Activated T-cell treated with anti-CD3 and anti-CD28 coated beads for 24 hours (primary cell): Measurements from ENCODE around the gene FAM118B.

Experiments used
- DNase-seq: peaks from one replicate; pipeline ENCODE4 v3.0.0-alpha.2; 2020; ENCODE audit warnings: low read depth

FAM118B gene

DNA sequence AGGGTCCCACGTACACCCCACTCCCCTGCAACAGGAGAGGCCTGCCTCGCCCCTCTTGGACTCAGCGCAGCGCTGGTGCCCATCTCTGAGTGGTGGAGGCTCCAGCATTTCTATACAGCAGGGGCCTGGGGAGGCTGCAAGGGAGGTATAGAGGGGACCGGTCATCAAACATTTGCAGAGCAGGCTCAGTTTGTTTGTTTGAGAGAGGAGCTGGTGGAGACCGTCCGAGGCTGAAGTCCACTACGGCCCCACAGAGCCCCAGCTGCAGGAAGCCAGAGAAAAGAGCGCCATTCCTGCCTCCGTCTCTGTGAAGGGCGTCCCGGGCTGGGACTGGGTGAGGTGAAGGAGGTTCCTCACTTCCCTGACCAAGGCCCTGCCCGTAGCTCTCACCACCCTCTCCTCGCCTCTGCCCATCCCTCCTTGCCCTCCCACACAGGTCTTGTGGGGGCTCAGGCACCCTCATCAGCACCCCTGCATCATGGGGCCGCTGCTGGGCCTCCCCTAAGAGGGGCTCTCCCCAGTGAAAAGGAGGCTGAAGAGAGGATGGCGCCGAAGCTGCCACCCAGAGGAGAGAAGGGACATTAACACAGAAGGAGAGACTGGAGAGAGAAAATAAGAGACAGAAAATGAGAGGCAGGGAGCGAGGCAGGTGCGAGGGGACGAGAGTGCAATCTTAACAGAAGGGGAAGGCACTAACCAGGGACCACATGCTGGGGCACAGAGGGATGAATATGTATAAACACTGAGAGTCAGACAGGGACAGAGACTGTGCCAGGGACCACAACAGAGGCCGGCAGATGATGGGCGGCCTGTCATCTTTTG lies 24.7 kb upstream of the FAM118B start:
- no peak for DNase-seq

DNA sequence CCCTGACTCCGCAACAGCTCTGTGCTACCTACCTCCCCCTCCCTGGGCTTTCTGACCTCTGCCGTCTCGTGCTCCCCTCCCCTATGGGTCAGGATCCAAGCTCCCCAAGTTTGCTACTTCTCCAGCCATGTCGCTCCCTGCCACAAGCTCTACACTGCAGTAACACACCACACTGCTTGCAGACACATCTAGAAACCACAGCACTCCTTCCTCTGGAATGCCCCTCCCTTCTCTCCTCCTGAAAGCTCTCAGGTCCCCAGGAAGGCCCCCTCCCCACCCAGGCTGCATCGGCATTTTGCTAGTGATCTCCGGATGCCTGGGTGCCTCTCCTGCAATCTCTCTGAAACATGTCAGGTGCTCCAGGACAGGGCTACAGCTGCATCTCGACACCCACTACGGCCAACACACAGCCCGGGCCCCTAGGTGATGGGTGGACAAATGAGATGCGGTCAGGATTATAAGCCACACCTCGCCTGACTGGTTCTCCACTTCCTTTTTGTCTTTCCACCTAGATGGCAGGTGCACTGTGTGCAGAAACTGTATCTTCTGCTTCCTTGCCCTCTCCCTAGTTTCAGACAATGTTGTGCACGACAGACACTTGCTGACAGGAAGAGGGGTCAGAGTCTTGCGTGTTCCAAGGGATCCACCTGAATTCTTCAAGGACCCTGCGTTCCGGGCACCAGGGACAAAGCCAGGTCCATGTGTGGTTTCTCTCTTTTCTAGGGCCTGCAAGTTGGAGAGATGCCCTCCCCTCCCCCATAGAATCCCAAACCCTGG lies 23.1 kb upstream of the FAM118B start:
- no peak for DNase-seq

DNA sequence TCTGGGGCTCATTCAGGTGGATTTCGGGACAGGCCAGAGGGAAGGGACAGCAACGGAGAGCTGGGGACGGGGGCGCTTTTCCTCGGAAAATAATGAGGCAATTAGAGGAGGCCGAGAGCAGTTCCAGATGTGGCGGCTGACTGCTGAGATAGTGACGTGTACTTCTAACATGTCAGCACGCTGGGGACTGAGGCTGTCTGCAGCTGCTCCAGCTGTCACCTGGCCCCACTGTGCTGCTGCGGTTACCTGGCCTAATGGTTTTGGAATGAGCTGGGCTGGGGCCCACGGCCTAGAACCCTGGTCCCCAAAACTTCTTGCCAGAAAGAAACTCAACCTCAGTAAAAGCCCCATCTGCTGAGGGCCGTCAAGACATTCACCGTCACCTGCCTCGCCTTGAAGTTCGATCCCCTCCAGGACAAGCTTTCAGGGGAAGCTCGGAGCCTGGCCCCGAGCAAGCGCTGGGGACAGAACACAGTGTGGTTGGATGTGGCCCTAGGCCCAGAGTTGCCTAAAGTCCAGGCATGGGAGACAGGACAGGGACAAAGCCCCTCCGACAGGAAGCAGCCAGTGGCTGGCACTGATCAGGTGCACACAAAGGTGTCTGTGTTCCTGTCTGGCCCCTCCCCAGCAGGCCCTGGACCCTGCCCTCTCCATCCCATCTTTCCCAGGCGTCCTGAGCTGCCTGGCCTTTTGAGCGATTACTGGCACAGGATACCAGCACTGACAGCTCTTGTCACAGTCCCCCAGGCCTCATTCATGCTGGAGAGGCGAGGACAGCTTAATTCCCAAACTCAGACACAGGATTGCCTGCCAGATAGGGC lies 22.3 kb upstream of the FAM118B start:
- DNase-seq: no peak

DNA sequence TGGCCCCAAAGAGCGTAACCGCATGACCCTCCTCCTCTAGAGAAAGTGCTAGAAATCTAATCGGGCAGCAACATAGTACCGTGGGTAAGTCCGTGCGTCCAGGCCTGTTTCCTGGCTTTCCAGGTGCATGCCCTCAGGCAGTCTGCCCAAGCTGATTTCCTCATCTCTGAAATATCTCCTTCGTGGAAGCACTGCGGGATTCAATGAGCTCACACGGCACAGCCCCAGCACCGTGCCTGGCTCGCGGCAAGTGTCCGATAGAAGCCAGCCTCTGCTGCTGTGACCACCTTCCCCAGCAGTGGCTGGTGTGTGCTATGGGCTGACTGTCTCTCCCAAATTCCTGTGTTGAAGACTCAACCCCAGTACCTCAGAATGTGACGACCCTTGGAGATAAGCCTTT lies 20.8 kb upstream of the FAM118B start:
- no peak for DNase-seq

DNA sequence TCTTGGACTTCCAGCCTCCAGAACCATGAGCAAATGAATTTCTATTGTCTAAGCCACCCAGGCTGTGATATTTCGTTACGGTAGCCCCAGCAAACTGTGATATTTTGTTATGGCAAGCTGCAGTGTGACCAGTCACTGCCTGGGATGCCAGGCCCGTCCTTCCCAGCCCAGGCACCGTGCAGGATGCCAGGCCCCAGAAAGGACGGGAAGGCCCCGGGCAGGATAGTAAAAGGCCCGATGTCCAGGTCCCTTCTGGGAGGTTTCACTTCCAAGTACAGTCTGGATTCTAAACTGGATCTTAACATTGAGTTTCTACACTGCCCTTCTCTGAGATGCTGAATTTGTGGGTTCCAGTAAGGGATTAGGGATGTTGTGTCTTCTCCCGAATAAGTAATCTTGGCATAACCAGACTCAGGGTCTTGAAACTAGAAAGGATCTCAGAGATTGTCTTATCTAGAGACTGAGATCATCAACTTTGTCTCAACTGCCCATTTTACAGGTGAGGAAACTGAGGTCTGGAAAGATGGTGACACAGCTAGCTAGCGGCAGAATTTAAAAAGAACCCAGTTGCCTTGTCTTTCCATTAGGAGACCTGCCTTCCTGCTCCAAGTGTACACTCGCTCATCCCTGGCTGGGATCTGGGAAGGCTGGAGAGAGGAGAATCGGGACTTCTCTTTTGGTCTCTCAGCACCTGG lies 20.1 kb upstream of the FAM118B start:
- no peak for DNase-seq

DNA sequence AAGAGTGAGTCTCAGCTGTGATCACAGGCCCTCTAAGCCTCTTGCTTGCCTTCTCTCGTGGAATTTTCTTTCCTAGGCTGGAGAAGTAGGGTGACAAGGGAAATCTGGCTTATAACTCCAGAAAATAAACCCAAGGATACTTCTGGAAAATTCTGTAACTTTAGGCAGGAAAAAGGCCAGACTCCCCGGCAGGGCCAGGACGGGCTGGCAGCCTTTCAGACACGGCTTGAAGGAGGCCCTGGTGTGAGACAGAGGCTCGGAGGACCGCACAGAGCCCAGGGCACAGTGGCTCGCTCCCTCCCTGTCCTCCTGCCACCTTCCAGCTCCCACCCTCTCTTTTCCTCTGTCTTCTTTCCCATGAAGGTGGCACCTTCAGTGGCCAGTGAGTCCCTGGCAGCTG lies 19.2 kb upstream of the FAM118B start:
- DNase-seq: no peak

DNA sequence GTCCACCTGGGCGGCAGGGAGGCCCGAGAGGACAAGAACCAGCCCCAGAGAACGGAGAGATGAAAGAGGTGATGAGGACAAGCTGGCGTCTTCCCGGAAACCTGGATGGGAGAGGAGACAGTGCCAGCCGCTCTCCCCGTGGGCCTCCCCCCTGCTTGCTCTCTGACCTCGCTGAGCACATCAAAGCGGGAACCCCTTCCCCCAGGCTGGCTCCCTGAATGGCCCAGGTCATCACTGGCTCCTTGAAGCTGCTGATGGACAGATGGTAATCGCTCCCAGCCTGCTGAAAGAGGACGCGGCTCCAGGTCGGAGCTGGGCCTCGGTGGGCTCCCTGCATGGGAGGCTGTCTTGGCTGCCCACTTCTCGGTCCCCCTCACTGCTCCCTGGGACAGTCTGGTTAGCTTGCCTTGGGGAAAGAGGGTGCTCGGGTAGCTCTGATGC lies 18.5 kb upstream of the FAM118B start:
- DNase-seq: no peak

DNA sequence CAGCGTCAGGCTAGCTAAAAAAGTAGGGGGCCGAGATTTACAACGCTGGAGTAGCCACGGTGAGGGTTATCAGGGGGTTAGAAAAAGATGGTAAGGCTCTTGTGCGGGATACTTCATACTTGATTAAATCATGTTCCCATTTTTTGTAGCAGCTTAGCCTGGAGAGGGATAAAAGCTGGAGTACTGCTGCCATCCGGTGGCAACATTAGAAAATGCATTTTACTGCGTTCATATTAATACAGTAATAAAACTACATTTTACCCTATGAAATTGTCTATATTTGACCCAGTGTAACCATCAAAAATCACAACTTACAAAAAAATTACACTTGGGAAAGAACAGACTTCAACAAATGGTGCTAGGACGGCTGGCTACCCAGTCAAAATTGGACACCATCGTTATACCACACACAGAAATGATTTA lies 17.4 kb upstream of the FAM118B start:
- peak; percentile 4 for DNase-seq

DNA sequence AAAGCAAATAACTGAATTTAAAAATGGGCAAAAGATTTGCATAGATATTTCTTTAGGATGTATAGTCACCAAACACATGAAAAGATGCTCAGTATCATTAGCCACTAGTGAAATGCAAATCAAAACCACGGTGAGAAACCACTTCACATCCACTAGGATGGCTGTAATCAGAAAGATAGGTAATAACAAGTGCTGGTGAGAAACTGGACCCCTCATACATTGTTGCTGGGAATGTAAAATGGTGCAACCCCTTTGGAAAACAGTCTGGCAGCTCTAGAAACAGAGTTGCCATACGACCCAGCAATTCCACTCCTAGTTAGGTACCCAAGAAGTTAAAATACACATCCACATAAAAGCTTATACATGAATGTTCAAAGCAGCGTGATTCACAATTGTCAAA lies 16.5 kb upstream of the FAM118B start:
- DNase-seq: no peak

DNA sequence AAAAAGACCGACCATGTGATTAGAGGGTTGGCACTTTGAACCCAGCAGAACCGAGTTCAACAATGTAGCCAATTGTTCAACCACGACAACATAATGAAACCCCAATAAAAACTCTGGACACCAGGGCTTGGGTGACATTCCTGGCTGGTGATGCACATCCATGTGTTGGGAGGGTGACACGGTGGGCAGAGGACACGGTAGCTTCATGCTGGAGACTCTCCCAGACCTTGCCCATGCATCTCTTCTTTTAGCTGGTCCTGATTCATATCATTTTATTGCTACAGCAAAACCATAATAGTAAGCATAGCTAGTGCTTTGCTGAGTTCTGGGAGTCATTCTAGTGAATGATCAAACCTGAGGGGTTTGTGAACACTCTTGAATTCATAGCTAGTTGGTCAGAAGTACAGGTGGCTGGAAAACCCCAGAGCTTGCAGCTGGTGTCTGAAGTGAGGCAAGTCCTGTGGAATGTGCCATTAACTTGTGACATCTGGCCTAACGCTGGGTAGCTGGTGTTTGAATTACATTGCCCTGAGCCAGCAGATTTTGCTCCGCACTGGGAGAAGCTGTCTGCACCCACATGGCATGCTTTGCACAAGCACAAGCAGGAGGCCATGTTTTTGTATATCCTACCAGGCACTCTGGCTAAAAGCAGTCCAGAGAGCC lies 14.2 kb upstream of the FAM118B start:
- DNase-seq: no peak

DNA sequence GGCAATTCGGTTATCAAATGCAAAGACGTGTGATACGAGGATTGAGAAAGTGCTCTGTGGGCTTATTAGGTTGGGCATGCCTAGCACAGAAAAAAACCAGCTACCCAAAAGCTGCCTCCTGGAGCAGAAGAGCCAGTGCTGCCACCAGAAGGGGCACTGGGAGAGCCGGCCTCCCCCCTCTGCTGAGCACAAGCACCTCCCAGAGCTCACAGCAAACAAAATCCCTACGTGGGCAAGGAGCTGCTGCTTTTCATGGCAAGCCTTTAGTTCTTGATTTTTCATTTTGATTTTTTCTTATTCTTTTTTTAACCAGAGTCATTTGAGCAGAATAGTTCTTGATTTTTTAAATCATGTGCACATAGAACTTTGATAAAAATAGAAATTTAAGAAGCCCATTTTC lies 12.9 kb upstream of the FAM118B start:
- DNase-seq: no peak

DNA sequence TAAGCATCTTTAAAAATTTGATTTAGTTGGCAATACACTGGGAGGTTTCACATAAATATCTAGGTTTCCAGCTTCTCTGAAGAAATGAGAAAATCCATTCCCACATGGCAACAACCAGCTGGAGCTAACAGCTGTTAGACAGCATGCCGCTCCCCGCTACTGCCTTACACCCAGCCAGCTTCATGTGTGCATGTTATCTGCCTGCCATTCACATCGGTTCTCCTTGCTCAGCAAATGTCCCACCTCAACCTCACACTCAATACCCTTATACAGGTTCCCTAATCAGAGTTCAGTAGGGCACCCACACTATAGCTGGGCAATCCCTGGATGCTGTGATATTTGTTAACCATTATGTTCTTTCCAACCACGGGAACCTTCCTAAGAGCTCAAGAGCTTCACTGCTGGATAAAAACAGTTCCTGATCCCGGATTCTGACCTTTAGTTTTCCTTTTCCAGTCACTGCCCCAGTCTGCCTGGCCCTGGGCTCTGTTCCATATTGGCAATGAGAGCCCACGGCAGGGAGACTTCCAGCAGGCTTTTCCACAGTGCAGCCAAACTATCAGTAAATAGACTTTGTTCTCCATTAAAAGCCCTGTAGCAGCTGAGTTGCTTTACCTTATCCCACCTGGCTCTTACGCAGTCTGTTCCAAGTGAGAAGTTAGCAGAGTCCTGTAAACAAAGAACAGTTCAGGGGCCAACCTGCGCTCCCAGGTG lies 8.8 kb upstream of the FAM118B start:
- DNase-seq: no peak

DNA sequence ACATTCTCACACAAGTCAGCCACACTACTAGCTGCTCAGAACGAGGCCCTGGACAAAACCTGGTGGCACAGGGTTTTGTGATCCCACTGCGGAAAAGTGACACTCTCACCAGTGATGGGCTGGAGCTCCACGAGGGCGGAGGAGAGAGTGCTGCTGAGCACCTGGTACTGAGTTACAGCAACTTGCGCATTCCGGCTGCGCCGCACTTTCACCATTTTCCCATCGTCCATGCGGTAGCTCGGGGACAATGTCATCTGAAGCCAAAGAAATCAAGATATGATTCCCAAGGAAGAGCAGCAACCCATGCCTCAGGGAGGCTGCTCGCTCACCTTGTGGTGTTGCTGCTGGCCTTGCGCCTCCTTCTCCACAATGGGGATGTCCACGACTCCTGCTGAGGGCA lies 6.2 kb upstream of the FAM118B start:
- DNase-seq: no peak

DNA sequence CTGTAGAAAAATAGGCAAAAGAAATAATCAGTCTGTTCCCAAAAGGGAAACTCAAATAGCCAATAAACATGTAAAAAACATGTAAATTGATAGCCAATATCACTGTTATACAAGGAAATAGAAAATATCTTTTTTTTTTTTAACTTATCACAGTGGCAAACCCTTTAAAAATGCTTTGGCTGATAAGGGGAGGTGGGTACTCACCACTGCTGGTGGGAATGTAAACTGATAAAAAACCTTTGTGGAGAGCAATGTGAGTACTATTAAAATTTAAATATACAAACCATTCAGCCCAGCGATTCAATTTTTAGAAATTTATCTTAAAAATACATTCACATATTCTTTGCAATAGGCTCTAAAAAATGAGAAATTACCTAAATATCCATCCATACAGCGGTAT lies 3.7 kb upstream of the FAM118B start:
- DNase-seq: no peak

DNA sequence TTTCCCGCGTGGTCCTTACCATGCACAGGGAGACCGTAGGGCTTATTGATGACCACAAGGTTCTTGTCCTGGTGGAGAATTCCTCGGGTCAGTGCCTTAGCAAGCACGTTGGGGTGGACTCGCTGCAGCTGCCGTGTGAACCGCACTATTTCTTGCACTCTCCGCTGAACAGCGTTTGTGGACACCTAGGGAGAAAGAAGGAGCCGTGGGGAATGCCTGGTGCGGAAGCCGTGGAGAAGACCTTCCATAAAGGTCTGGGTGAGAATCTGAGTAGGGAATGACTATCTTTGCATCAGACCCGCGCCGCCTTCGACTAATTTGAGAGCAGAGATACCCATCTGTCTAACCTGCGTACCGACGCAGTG lies 729 bp upstream of the FAM118B start:
- no peak for DNase-seq

DNA sequence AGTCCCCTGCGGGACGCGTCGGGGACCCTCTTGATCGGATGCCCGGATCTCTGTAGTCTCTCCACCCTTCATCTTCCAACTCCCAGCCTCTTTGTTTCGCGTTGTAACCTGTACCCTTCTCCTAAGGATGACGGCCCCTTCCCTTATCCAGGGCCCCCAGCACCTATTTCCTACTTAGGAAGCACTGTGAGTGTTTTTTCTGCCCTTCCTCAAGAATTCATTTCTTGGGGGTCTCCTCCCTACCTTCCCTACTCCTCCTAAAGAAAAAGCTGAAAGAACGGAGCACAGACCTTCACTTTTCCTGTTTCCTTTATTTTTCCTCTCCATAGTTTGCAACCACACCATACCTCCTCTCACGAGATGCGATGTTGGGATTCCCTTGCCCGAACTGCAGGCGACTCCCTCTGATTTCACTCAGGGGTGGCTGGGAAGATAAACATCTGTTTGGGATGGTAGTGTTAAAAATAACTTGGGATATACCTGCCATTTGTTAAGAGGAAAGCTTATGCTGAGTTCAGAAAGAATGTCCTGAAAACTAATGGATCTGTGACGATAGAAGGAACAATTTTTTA lies 593 bp downstream of the FAM118B start:
- no peak for DNase-seq

DNA sequence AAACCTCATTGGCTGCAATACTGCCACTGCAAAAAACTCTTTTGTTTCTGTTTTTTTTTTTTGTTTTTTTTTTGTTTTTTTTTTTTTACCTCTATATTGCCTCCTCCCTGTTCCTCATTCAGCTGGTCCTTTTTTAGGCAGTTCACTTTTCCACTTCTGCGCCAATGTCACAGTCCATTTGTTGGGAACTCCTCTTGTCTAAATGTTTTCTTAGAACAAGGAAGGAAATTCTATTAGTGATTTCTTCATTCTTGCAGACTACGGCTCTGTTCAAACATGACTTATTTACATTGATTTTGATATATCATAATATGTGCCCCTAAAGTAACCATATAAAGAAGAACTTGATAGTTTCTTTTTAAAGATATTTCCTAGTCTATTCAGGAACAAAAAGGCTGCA lies 2.9 kb downstream of the FAM118B start:
- no peak for DNase-seq

DNA sequence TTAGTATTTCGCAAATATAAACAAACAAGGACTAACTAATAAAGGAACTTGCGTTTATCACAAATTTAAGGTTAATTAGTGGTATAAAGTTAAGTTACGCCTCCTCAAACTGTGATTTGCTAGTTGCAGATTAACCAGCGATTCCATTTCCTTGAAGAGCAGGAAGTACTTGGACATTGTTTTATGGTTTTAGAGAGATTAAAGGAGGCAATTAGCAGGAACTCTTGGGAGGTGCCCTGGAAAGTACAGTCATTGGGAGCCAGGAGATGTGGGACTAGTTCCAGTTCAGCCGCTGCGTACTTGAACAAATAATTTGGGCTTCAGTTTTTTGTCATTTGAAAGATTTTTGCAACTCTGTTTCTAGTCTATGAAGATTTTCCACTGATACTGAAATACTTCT lies 3.3 kb downstream of the FAM118B start:
- DNase-seq: no peak

DNA sequence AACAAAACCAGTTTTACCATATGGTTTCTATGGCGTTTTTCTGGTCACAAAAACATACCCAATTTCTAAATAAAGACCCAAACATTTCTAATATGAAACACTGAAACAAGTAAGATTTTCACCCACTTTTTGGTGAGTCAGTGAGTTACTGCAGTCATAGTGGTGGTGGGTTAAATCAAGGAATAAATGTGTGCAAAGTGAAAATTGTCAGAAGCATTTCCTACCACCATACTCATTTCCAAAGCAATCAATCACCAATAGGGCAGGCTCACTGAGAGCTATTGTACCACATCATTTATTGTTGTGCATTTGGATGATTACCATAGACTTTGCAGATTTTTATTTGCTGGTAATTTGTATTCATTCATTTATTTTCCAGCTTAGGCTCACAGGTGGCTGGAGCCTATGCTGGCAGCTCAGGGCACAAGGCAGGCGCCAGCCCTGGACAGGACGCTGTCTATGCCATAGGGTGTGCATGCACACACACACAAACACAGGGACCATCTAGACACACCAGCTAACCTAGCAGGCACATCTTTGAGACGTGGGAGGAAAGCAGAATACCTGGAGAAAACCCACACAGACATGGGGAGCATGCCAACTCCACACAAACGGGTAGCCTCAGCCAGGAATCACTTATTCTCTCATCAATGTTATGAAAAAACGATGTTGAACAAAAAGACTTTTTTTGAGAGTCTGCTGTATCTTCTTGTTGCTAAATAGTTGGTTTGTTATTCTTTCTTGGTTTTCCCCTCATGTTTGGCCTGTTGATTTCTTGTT lies 5.1 kb downstream of the FAM118B start:
- DNase-seq: no peak

DNA sequence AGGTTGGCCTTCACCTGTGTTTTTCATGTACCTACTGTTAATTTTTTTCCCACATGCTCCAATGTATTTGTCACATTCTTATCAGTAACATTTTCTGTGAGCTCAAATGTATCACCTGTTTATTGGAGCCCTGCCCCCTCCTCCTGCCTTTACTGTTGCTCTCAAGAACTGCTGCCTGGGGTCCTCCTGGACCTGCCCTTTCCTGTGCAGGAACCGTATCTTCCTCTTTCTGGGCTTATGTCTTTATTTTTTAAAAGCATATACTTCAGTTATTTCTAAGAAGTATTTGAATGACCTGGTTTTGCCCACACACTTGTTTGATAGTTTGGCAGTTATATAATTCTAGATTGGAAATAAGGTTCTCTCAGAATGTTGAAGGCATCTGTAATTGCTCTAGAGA lies 5.9 kb downstream of the FAM118B start:
- no peak for DNase-seq
